HG02938 (cell line): ENCODE data around the gene RHOH.
"Not testable (repeated sequence)": the region's sequence is repeated elsewhere in the genome, so short reads cannot be mapped to it uniquely, and the experiment has no call there.

Experiments used
- ATAC-seq: cut with Tn5 transposase; IDR thresholded peaks from one replicate; pipeline ENCODE4 v1.9.1; 2021; ENCODE audit warnings: mild to moderate bottlenecking, moderate library complexity; ENCODE audit not compliant: unreplicated experiment

RHOH gene

DNA sequence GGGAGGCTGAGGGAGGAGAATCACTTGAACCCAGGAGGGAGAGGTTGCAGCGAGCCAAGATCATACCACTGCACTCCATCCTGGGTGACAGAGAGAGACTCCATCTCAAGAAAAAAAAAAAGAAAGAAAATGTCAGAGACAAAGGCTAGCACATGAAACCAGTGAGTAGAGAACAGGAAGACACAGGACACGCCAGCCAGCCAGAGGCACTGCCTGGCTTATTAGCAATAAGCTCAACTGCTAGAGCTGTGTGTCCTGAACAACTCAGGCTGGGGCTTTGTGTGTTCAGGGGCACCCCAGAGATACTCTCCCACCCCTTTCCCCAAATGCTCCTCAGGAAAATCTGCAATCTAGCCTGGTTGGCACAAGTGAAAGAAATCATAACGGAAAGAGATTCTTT is 60.0 kb downstream of the RHOH start:
- no peak for ATAC-seq

DNA sequence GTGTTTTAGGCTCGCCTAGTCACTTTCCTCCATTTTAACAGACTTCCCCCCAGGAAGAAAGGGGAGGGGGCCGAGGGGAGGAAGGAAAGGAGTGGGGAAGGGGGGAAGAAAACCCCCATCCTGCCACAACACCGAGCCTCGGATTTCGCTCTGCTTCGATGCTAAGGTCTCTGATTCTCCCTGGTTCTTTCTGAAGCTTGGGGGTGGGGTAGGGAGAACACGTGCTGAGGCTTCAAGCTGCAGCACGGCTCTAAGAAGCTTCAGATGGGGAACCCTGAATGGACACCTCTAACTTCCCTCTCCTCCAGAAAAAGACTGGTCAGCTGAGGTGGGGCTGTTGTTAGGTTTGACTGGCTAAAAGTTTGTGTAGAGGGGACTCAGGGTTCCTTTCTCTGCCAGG is 61.8 kb downstream of the RHOH start:
- no peak for ATAC-seq

DNA sequence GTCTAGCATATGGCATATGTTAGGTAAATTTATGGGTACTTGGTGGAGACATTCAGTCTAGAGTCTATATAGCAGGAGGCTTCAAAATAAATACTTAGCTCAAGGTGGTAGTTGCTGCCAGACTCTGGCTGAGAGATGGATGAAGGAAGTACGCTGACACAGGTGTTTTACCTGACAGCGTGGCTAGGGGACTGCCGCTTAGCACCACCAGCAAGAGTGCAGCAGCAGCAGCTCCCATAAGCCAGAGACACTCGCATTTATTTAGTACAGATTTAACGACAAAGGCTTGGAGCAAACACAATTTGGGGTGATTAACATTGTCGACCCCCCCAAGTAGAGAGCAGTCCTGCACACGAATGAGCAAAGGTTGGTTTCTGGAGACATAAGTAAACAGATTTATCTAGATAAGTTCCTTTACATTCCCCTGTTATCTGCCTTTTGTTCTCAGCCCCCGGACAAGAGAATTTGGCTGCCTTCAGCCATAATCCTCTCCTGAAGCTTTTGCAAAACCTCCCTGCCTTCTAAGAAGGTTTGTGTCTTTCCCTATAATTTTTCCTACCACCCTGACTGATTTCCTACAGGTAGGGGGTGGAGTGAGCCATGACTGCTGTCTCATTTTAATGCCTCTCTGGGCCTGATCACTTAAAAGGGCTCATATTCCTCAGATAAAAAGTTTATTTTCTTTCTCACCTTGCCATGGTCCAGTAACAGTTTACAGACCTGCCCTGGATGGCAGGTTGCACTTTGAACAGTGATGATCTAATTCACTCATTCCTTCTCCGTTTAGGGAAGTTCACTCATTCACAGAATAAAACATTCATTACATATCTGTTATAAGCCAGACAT is 64.6 kb downstream of the RHOH start:
- ATAC-seq, result no peak

- no peak for ATAC-seq
These were observed 65.3 kb downstream of the RHOH start for GRCh38 chr4:40262077-40262528.

DNA sequence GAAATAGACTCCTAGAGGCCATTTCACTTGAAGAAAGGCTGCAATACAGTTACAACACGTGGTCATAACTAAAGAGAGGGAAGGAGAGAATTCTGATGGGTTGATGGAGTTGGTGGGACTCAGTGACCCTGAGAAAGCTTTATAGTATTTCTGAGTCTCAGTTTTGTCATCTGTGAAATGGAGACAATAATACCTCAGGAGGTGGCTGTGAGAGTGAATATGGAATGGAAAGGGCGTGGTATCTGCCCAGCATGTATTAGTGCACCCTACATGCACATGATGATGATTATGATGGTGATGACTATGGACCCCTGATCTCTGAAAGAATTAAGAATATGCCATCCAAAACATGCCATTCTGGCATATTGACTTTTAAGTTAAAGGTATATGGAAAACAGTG is 66.0 kb downstream of the RHOH start:
- ATAC-seq, result no peak

DNA sequence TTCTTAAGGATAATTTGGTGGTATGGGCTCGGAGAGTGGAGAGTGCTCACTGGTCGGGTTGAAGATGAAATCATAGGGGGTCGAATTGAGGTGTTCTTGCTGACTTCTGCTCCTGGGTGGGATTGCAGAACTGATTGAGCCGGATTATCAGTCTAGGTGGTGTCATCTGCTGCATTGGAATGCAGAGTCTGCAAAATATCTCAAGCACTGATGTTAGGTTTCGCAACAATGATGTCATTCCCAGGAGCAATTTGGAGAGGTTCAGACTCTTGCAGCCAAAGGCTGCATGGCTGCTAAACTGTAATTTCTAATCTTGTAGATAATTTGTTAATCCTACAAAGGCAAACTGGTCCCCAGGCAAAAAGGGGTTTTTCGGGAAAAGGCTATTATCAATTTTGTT is 67.7 kb downstream of the RHOH start:
- no peak for ATAC-seq

DNA sequence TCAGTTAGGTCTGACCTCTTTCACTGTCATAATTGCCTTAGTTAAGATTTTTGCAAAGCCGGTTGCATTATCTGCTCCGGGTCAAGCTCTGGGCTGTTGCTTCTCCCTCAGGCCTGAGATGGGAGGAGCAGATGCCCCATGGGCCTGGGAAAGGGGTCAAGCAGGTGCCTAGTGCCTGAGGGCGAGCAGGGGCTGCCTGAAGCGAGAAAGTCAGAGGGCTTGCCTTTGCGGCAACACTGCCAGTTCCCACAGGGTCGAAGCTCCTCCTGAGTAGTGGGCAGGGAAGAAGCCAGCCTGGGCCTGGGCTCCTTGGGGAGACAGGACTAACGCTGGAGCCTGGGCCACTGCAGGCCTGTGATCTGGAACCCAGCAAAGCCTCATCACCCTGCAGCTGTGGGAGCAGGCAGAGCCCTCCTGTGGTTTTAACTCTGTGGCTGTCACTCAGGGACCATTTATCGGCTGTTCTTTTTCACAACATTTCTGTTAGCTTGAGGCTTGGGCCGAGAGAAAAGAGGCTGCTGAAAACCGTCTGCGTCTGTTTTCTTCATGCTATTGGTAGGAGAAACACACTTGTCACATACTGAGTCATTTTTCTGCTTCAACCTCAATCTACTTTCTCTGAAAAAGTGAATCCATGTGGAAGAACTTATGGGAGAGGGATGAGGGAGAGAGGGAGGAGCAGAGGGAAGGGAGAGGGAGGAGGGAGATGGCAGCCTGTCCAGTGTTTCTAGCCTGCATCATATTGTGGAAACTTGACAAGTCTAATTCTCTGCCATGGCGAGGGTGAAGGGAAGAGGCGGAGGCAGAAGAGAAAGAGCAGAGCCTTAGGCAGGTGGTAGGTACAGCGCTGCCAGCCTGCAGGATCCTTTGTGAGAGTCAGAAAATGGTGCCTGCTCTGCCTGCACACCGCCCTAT is 68.4 kb downstream of the RHOH start:
- no peak for ATAC-seq

DNA sequence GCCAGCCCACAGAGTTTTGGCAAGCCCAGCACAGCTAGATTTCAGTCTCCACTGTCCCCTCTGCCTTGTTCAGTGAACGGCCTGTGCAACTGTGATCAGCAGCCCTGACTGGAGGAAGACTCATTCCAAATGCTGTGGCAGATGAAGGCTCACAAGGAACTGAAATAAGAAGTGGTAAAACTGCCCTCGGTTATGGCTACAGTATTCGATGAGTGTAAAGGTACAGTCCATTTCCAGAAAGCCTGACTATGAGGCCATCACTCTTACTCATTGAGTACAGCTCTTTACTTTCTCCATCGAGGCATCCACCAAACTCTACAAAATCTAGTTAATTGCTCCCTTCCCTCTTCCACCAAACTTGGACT is 69.1 kb downstream of the RHOH start:
- no peak for ATAC-seq

DNA sequence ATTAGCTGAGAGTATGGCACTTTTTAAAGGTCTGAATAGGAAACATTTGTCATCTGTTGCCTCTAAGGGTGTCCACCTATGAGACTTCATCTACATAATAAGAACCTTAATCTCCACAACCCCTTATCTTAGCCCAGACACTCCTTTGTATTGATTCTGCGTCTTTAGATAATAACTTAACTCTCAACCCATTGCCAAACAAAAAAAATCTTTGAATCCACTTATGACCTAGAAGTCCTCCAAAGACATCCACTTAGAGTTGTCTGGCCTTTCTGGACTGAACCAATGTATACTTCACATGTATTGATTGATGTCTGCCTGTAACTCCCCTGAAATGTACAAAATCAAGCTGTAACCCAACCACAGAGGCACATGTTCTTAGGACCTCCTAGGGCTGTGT is 72.3 kb downstream of the RHOH start:
- no peak for ATAC-seq

DNA sequence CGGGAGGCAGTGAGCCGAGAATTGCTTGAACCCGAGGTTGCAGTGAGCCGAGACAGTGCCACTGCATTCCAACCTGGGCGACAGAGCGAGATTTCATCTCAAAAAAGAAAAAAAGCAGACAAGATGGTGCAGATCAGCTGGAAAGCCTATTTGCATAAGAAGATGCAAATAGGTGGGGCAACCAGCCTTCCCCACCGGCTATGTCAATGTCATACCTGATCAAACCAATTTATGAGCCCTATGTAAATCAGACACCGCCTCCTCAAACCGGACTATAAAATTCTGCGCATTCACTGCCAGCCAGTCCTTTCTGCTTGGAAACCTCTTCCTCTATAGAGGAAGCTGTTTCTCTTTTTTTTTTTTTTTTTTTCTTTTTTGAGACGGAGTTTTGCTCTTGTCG is 73.8 kb downstream of the RHOH start:
- no peak for ATAC-seq

DNA sequence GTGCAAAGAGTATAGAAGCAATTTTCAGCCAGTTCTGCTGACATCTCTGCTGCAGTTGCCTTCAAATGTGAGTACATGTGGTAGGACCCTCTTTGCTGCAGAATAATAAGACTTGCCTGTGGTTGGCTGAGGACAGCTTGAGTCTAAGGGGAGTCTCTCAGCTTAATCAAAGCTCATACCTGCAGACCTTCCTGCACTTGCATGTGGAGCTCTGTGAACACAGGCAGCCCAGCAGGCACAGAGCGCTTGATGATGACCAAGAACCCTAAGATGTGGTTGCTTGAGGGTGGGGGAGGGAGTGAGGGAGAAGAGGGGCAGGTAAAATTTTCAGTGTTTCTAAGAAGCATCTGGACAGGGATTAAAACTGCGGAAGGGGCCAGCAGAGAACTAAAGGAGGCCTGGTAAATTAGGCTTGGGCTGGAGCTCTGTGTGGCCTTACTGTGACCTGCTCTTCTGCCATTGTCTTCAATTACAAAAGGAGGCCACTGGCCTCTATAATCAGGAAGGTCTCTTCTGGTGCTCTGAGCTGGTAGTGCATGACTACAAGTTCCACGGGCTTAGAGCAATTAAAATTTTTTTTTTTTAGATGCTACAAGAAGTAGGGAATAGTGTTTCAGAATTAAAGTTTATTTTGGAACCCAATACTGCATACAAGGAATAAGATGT is 78.4 kb downstream of the RHOH start:
- no peak for ATAC-seq

- ATAC-seq, result no peak
These were observed 79.7 kb downstream of the RHOH start for GRCh38 chr4:40276546-40276945.

- no peak for ATAC-seq
These were observed 83.8 kb downstream of the RHOH start for GRCh38 chr4:40280586-40280985.

- ATAC-seq, result no peak
These were observed 84.3 kb downstream of the RHOH start for GRCh38 chr4:40281099-40281498.

- no peak for ATAC-seq
These were observed 85.1 kb downstream of the RHOH start for GRCh38 chr4:40281913-40282312.

DNA sequence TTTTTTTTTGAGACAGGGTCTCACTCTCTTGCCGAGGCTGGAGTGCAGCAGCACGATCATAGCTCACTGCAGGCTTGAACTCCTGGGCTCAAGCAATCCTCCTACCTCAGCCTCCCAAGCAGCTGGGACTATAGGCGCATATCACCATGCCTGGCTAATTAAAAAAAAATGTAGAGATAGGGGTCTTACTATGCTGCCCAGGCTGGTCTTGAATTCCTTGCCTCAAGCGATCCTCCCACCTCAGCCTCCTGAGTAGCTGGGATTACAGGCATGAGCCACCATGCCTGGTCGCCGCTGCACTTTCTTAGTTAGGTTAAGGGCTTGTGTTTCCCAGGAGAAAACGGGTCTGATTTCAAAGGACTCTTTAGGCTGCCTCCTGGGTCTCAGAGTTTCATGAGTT is 86.0 kb downstream of the RHOH start:
- ATAC-seq, result not testable (repeated sequence)

DNA sequence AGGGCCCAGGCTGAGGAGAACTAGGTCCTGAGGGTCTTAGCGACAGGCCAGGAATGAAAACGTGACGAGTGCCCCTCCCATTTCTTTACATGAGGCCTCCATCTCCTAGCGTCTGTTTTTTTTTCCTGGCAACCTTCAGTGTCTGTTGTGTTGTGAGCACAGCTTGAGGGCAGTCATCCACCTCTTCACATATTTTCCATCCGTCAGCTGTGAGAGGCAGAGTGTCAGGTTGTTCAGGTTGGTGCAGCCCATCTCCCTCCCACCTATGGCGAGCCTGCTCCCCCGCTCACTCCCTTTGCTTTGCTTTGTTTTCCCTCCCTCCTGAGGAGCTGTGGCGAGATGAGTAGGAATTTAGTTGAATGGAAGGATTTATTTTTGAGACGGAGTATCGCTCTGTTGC is 86.6 kb downstream of the RHOH start:
- no peak for ATAC-seq

DNA sequence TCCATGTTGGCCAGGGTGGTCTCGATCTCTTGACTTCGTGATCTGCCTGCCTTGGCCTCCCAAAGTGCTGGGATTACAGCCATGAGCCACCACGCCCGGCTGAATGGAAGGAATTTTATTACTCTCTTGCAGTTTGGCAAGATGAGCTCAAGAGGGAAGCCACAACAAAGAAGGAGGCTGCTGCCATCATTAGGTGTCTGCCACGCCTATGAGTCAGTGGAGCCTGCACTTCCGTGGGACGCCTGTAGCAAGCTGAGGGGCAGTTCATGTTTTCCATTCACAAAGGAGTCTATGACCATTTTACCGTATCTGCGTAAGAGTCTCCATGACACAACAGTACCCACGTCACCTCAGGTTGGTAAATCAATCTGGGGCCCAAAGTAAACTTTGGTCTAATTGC is 87.1 kb downstream of the RHOH start:
- no peak for ATAC-seq

DNA sequence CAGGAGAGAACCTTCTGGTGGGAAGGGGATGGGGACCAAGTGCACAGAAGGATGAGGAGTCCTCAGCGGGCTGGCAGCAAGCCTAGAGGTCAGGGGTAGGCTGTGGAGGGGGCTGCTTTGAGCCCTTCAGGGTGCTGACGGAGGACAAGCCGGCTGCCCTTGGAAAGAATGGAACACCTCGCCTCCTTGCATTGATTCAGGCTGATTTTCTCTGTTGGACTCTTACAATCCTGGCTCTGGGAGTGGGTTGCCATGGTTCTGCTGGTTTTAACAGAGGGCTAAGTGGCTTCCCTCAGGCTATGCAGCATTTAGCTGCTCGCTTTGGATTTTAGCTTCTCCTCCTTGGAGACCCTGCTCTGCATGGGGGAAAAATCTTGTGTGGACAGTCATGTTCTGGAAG is 88.9 kb downstream of the RHOH start:
- no peak for ATAC-seq

DNA sequence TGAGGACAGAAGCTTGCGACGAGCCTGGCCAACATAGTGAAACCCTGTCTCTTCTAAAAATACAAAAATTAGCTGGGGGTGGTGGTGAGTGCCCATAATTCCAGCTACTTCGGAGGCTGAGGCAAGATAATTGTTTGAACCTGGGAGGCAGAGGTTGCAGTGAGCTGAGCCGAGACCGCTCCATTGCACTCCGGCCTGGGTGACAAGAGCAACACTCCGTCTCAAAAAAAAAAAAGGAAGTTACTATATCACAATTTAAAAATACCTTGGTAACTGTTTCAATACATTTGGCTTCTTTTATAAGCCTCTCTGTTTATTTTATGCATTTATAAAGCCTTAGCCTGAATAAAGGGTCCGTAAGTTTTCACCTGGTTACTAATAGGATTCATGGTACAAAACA is 91.7 kb downstream of the RHOH start:
- ATAC-seq, result no peak

GRCh38 chr4:40289366-40290188 is 92.7 kb downstream of the RHOH start:
- no peak for ATAC-seq
